Body of pancreas (tissue), 4 donors: ENCODE measurements around the gene DIAPH3.

Experiments used
- POLR2A ChIP-seq, 3 donors: fragments of 450-650 bp; IDR thresholded peaks; one replicate each; pipeline ENCODE4 v1.6.1; 2016; ENCODE audit warnings: antibody characterized with exemption in 3 of 3, mild to moderate bottlenecking in 2 of 3
- TF ChIP-seq, protein P1 (sequence below), 7 experiments: fragments of 450-650 bp in 4 of 7; fragments of 200-600 bp in 3 of 7; sonication (generic) in 3 of 7; IDR thresholded peaks; one replicate each; pipeline ENCODE4 v1.5.1; 2016 to 2019; ENCODE audit warnings: antibody characterized with exemption in 7 of 7

DNA sequence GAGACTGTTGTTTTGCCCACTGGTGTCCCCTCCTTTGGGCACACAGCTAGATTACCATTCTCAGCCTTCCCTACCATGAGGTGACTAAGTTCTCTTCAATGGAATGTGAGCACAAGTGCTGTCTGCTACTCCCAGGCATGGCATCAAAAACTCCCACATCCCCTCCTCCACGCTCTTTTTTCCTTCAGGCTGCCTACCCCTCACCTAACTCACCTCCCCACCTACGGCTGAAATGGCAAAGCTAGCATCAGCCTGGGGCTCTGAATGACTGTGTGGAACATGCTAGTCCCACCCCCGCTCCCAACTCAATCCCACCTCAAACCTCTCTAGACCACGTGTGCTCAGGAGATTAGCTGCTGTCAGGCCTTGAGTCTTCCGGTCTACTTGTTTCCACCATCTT, 512.2 kb downstream of the DIAPH3 start:
- TF ChIP-seq, protein P1, sequence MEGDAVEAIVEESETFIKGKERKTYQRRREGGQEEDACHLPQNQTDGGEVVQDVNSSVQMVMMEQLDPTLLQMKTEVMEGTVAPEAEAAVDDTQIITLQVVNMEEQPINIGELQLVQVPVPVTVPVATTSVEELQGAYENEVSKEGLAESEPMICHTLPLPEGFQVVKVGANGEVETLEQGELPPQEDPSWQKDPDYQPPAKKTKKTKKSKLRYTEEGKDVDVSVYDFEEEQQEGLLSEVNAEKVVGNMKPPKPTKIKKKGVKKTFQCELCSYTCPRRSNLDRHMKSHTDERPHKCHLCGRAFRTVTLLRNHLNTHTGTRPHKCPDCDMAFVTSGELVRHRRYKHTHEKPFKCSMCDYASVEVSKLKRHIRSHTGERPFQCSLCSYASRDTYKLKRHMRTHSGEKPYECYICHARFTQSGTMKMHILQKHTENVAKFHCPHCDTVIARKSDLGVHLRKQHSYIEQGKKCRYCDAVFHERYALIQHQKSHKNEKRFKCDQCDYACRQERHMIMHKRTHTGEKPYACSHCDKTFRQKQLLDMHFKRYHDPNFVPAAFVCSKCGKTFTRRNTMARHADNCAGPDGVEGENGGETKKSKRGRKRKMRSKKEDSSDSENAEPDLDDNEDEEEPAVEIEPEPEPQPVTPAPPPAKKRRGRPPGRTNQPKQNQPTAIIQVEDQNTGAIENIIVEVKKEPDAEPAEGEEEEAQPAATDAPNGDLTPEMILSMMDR (IDR thresholded peaks at IDR 0.05) = no peak
- no peak for TF ChIP-seq POLR2A (IDR thresholded peaks at IDR 0.05)
